ENCODE results near the gene GDF11.

Gene GDF11

GRCh38 chr12:55733021-55733555, 9.8 kb upstream of the GDF11 start:
- WGBS, 2 donors (ENCODE audit: extremely low coverage in 2 of 2, insufficient read length in 2 of 2, insufficient replicate concordance in 1 of 2): no CpG with 5 or more reads among the region's 14 CpGs
- Histone ChIP-seq H3K27me3 (ENCODE audit: control insufficient read depth in 3 of 3, insufficient read depth in 3 of 3, low read depth in 1 of 3, low read length in 3 of 3) (no peaks in the 10 kb centered on the region), H4K8ac (ENCODE audit: low read depth, low read length) (no peak overlapping the region), H3K4ac (ENCODE audit: low read length) (no peak overlapping the region), H2BK15ac (ENCODE audit: low read length) (no peak overlapping the region), H3K14ac (ENCODE audit: low read length) (no peak overlapping the region), H2BK5ac (ENCODE audit: low read length) (no peak overlapping the region), H4K91ac (ENCODE audit: low read depth, low read length, poor library complexity) (no peak overlapping the region), H3K36me3 (replicated peaks in 1 of 2; ENCODE audit: control insufficient read depth in 2 of 2, insufficient read depth in 2 of 2, low read length in 2 of 2) (no peaks in the 10 kb centered on the region), H3K79me1 (ENCODE audit: low read depth, low read length) (peaks cover 5% of the 10 kb centered on the region), H3K23ac (ENCODE audit: low read depth, low read length, poor library complexity) (no peak overlapping the region), H3K4me3 (ENCODE audit: low read length in 2 of 2) (no peak overlapping the region), H3K9ac (ENCODE audit: low read depth, low read length, poor library complexity) (no peak overlapping the region), H2AFZ (ENCODE audit: low read length) (no peak overlapping the region), H3K4me2 (ENCODE audit: insufficient read depth, low read length, poor library complexity, severe bottlenecking) (no peak overlapping the region), H2BK12ac (ENCODE audit: low read length) (no peak overlapping the region), H3K18ac (ENCODE audit: low read length) (no peak overlapping the region), H2BK120ac (ENCODE audit: low read depth, low read length) (no peak overlapping the region), H3K4me1 (ENCODE audit: control insufficient read depth in 2 of 2, insufficient read depth in 1 of 2, low read depth in 1 of 2, low read length in 2 of 2) (peaks cover 11 to 13% of the 10 kb centered on the region in 2 donors), H3K27ac (replicated peaks; ENCODE audit: low read length) (no peak overlapping the region), H3K9me3 (replicated peaks in 1 of 2; ENCODE audit: control insufficient read depth in 2 of 2, insufficient read depth in 1 of 2, low read depth in 1 of 2, low read length in 2 of 2) (no peaks in the 10 kb centered on the region), H2AK5ac (ENCODE audit: low read depth, low read length) (peak overlapping the region; percentile 28)
- no peak for DNase-seq (ENCODE audit: low spot score)

- H3K18ac ChIP-seq (ENCODE audit: low read length): no peak overlapping the region
- H3K27ac ChIP-seq (replicated peaks; ENCODE audit: low read length): no peak overlapping the region
- H2BK5ac ChIP-seq (ENCODE audit: low read length): no peak overlapping the region
- H4K8ac ChIP-seq (ENCODE audit: low read depth, low read length): no peak overlapping the region
- H2BK15ac ChIP-seq (ENCODE audit: low read length): no peak overlapping the region
- no peaks in the 10 kb centered on the region for H3K9me3 ChIP-seq (replicated peaks in 1 of 2; ENCODE audit: control insufficient read depth in 2 of 2, insufficient read depth in 1 of 2, low read depth in 1 of 2, low read length in 2 of 2)
- H2BK12ac ChIP-seq (ENCODE audit: low read length): no peak overlapping the region
- H3K36me3 ChIP-seq (replicated peaks in 1 of 2; ENCODE audit: control insufficient read depth in 2 of 2, insufficient read depth in 2 of 2, low read length in 2 of 2): no peaks in the 10 kb centered on the region
- H3K4me1 ChIP-seq (ENCODE audit: control insufficient read depth in 2 of 2, insufficient read depth in 1 of 2, low read depth in 1 of 2, low read length in 2 of 2): peaks cover 13% of the 10 kb centered on the region in 2 donors
- no peak overlapping the region for H2AFZ ChIP-seq (ENCODE audit: low read length)
- no peak overlapping the region for H2BK120ac ChIP-seq (ENCODE audit: low read depth, low read length)
- H4K91ac ChIP-seq (ENCODE audit: low read depth, low read length, poor library complexity): no peak overlapping the region
- no peak overlapping the region for H3K9ac ChIP-seq (ENCODE audit: low read depth, low read length, poor library complexity)
- no peaks in the 10 kb centered on the region for H3K27me3 ChIP-seq (ENCODE audit: control insufficient read depth in 3 of 3, insufficient read depth in 3 of 3, low read depth in 1 of 3, low read length in 3 of 3)
- H3K4me2 ChIP-seq (ENCODE audit: insufficient read depth, low read length, poor library complexity, severe bottlenecking): no peak overlapping the region
- H3K4me3 ChIP-seq (ENCODE audit: low read length in 2 of 2): no peak overlapping the region
- no peak overlapping the region for H3K14ac ChIP-seq (ENCODE audit: low read length)
- no peak overlapping the region for H2AK5ac ChIP-seq (ENCODE audit: low read depth, low read length)
- WGBS, 2 donors (ENCODE audit: extremely low coverage in 2 of 2, insufficient read length in 2 of 2, insufficient replicate concordance in 1 of 2): no CpG with 5 or more reads among the region's 2 CpGs
- no peak for DNase-seq (ENCODE audit: low spot score)
- no peak overlapping the region for H3K23ac ChIP-seq (ENCODE audit: low read depth, low read length, poor library complexity)
- peaks cover 4% of the 10 kb centered on the region for H3K79me1 ChIP-seq (ENCODE audit: low read depth, low read length)
- no peak overlapping the region for H3K4ac ChIP-seq (ENCODE audit: low read length)
These were observed 9.1 kb upstream of the GDF11 start for GRCh38 chr12:55733858-55734257.

DNA sequence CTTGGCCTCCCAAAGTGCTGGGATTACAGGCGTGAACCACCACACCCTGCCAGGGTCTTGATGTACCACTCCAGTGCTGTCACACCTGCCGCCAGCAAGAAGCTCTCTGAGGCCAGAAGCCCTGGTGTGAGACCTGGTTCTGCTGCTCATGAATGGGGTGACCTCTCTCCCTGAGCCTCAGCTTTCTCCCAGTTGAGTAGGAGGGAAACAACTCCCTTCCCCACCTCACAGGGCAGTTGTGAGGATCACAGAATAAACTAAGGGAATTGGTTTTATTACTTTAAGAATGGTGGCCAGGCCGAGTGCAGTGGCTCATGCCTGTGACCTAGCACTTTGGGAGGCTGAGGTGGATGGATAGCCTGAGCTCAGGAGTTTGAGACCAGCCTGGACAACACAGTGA, 8.3 kb upstream of the GDF11 start:
- Histone ChIP-seq H2AK5ac (ENCODE audit: low read depth, low read length) (no peak overlapping the region), H3K9me3 (replicated peaks in 1 of 2; ENCODE audit: control insufficient read depth in 2 of 2, insufficient read depth in 1 of 2, low read depth in 1 of 2, low read length in 2 of 2) (no peaks in the 10 kb centered on the region), H3K4me1 (ENCODE audit: control insufficient read depth in 2 of 2, insufficient read depth in 1 of 2, low read depth in 1 of 2, low read length in 2 of 2) (peaks cover 13% of the 10 kb centered on the region in 2 donors), H3K23ac (ENCODE audit: low read depth, low read length, poor library complexity) (no peak overlapping the region), H4K8ac (ENCODE audit: low read depth, low read length) (no peak overlapping the region), H3K9ac (ENCODE audit: low read depth, low read length, poor library complexity) (no peak overlapping the region), H3K4me3 (ENCODE audit: low read length in 2 of 2) (no peak overlapping the region), H3K14ac (ENCODE audit: low read length) (no peak overlapping the region), H3K79me1 (ENCODE audit: low read depth, low read length) (peaks cover 4% of the 10 kb centered on the region), H3K4ac (ENCODE audit: low read length) (no peak overlapping the region), H3K4me2 (ENCODE audit: insufficient read depth, low read length, poor library complexity, severe bottlenecking) (no peak overlapping the region), H3K18ac (ENCODE audit: low read length) (no peak overlapping the region), H2BK5ac (ENCODE audit: low read length) (no peak overlapping the region), H3K27ac (replicated peaks; ENCODE audit: low read length) (no peak overlapping the region), H3K27me3 (ENCODE audit: control insufficient read depth in 3 of 3, insufficient read depth in 3 of 3, low read depth in 1 of 3, low read length in 3 of 3) (no peaks in the 10 kb centered on the region), H4K91ac (ENCODE audit: low read depth, low read length, poor library complexity) (no peak overlapping the region), H2AFZ (ENCODE audit: low read length) (no peak overlapping the region), H2BK15ac (ENCODE audit: low read length) (no peak overlapping the region), H3K36me3 (replicated peaks in 1 of 2; ENCODE audit: control insufficient read depth in 2 of 2, insufficient read depth in 2 of 2, low read length in 2 of 2) (no peaks in the 10 kb centered on the region), H2BK12ac (ENCODE audit: low read length) (no peak overlapping the region), H2BK120ac (ENCODE audit: low read depth, low read length) (no peak overlapping the region)
- no CpG with 5 or more reads among the region's 3 CpGs for WGBS, 2 donors (ENCODE audit: extremely low coverage in 2 of 2, insufficient read length in 2 of 2, insufficient replicate concordance in 1 of 2)
- no peak for DNase-seq (ENCODE audit: low spot score)

DNA sequence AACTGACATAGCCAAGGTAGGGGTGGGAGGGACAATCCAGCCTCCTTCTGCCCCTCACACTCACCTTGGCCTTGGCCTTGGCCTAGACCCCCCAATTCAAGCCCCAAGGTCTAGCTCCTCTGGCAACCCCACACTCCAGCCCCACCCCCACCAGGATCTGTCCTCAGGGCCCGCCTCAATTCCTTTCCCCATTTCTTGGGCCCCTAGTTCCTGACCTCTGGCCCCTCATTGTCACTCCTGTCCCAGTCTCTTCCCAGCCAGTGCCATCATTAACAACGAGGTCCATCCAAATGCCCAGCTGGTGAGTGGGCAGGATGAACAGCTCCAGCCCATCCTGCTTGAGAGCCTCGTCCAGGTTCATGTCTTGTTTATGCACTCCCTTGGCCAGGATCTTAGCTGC, 6.8 kb upstream of the GDF11 start:
- WGBS, 2 donors (ENCODE audit: extremely low coverage in 2 of 2, insufficient read length in 2 of 2, insufficient replicate concordance in 1 of 2): no CpG with 5 or more reads among the region's 3 CpGs
- no peak overlapping the region for H2BK12ac ChIP-seq (ENCODE audit: low read length)

More for the DNA sequence above, 6.8 kb upstream of the GDF11 start:
- Histone ChIP-seq H4K91ac (ENCODE audit: low read depth, low read length, poor library complexity) (no peak overlapping the region), H3K9me3 (replicated peaks in 1 of 2; ENCODE audit: control insufficient read depth in 2 of 2, insufficient read depth in 1 of 2, low read depth in 1 of 2, low read length in 2 of 2) (no peaks in the 10 kb centered on the region), H4K8ac (ENCODE audit: low read depth, low read length) (no peak overlapping the region), H2AK5ac (ENCODE audit: low read depth, low read length) (peak overlapping the region; percentile 5), H3K4me3 (ENCODE audit: low read length in 2 of 2) (no peak overlapping the region), H2AFZ (ENCODE audit: low read length) (no peak overlapping the region), H3K27ac (replicated peaks; ENCODE audit: low read length) (no peak overlapping the region), H3K36me3 (replicated peaks in 1 of 2; ENCODE audit: control insufficient read depth in 2 of 2, insufficient read depth in 2 of 2, low read length in 2 of 2) (no peaks in the 10 kb centered on the region), H3K9ac (ENCODE audit: low read depth, low read length, poor library complexity) (no peak overlapping the region), H2BK120ac (ENCODE audit: low read depth, low read length) (no peak overlapping the region), H3K14ac (ENCODE audit: low read length) (no peak overlapping the region), H3K4ac (ENCODE audit: low read length) (no peak overlapping the region), H3K79me1 (ENCODE audit: low read depth, low read length) (peaks cover 4% of the 10 kb centered on the region), H3K23ac (ENCODE audit: low read depth, low read length, poor library complexity) (peak overlapping the region; percentile 2), H3K18ac (ENCODE audit: low read length) (peak overlapping the region; percentile 52), H2BK5ac (ENCODE audit: low read length) (no peak overlapping the region), H3K4me1 (ENCODE audit: control insufficient read depth in 2 of 2, insufficient read depth in 1 of 2, low read depth in 1 of 2, low read length in 2 of 2) (peaks cover 6 to 8% of the 10 kb centered on the region in 2 donors), H3K27me3 (ENCODE audit: control insufficient read depth in 3 of 3, insufficient read depth in 3 of 3, low read depth in 1 of 3, low read length in 3 of 3) (no peaks in the 10 kb centered on the region), H3K4me2 (ENCODE audit: insufficient read depth, low read length, poor library complexity, severe bottlenecking) (no peak overlapping the region), H2BK15ac (ENCODE audit: low read length) (peak overlapping the region; percentile 1)
- DNase-seq (ENCODE audit: low spot score): no peak

All from neuronal stem cell (in vitro differentiated cells).